K562 (cell line): ENCODE measurements around the gene RAP1GDS1. TPM values are rescaled to one million over a fixed set of nuclear protein-coding genes. Genes with fewer than 3 reads are reported as not detected.

Experiments
- ATAC-seq: fragments of 200-7000 bp; cut with Tn5 transposase; 3 replicates; pipeline ENCODE4 v1.9.1; 2020; ENCODE audit warnings: moderate library complexity
- BruUV-seq: library from RNA; stranded (reverse); fragments of 400-500 nt; replicated peaks from 2 replicates; lab custom pipeline; 2021; lab: Mats Ljungman, UMichigan
- CTCF ChIA-PET: fragments of 300-600 bp; formaldehyde crosslinking; extraction: SDS; loops from one replicate; lab custom pipeline; 2021; ENCODE audit warnings: low intra/inter-chr PET ratio; lab: Yijun Ruan, JAX
- POLR2A ChIA-PET: fragments of 300-600, 350-650 bp; sonication (Branson Sonifier 250); formaldehyde crosslinking; extraction: SDS; loops from one replicate; lab custom pipeline; 2021; ENCODE audit warnings: antibody characterized with exemption, inconsistent platforms; lab: Yijun Ruan, JAX
- DNase-seq, 4 experiments: peaks; one replicate each; pipeline versions ENCODE4 v3.0.0 to v3.0.0-alpha.2; 2011 to 2018; ENCODE audit warnings: low spot score in 3 of 4, mixed read lengths in 3 of 4; ENCODE audit errors: extremely low read depth in 1 of 4
- FAIRE-seq: peaks from 2 replicates; lab custom pipeline; 2011; peaks lifted over from hg19 to GRCh38; lab: Jason Lieb, UNC
- H2AFZ ChIP-seq: 2 replicates; pipeline ENCODE4 v1.6.0; 2011; ENCODE audit warnings: low read depth, low read length, control low read depth, inconsistent platforms
- H3K27ac ChIP-seq: fragments of 200-600 bp; 3 replicates; pipeline ENCODE4 v1.8.0; 2011; ENCODE audit warnings: low read depth, mild to moderate bottlenecking, control low read depth, inconsistent platforms, low read length, moderate library complexity, mixed read lengths; ENCODE audit errors: extremely low read depth
- H3K27me3 ChIP-seq, 2 experiments: fragments of 300-600 bp in 1 of 2; 2 replicates in 1 of 2; 3 replicates in 1 of 2; pipeline versions ENCODE4 v1.6.0 to v1.8.0; 2011; ENCODE audit warnings: inconsistent platforms in 2 of 2, low read length in 2 of 2, mild to moderate bottlenecking in 1 of 2, mixed read lengths in 1 of 2, moderate library complexity in 1 of 2; ENCODE audit not compliant: control insufficient read depth in 2 of 2, insufficient read depth in 2 of 2
- H3K36me3 ChIP-seq: fragments of 300-600 bp; 3 replicates; pipeline ENCODE4 v1.8.0; 2011; ENCODE audit warnings: mild to moderate bottlenecking, low read length, inconsistent platforms; ENCODE audit not compliant: control insufficient read depth, insufficient read depth
- H3K4me1 ChIP-seq, 2 experiments: fragments of 200-600 bp in 1 of 2; replicated peaks in 1 of 2; 2 replicates in 1 of 2; 3 replicates in 1 of 2; pipeline versions ENCODE4 v1.5.1 to v1.8.0; 2011; ENCODE audit warnings: inconsistent platforms in 2 of 2, low read length in 2 of 2, mild to moderate bottlenecking in 1 of 2, mixed read lengths in 1 of 2, moderate library complexity in 1 of 2; ENCODE audit not compliant: control insufficient read depth in 2 of 2, insufficient read depth in 2 of 2
- H3K4me2 ChIP-seq: 2 replicates; pipeline ENCODE4 v1.6.1; 2011; ENCODE audit warnings: low read length, control low read depth, inconsistent platforms, mixed read lengths; ENCODE audit not compliant: insufficient read depth
- H3K4me3 ChIP-seq: fragments of 200-600 bp; sonication (generic), shearing (Covaris generic); 2 replicates; pipeline ENCODE4 v1.5.1; 2016; ENCODE audit warnings: control low read depth, inconsistent platforms
- H3K79me2 ChIP-seq: fragments of 200-600 bp; 3 replicates; pipeline ENCODE4 v1.8.0; 2011; ENCODE audit warnings: low read length, inconsistent platforms; ENCODE audit not compliant: control insufficient read depth, insufficient read depth
- H3K9ac ChIP-seq, 2 experiments: 2 replicates each; pipeline versions ENCODE4 v1.6.0 to v1.6.1; 2011; ENCODE audit warnings: low read depth in 2 of 2, low read length in 2 of 2, control low read depth in 1 of 2, inconsistent platforms in 1 of 2, mild to moderate bottlenecking in 1 of 2, mixed read lengths in 1 of 2; ENCODE audit not compliant: insufficient read depth in 1 of 2
- H3K9me1 ChIP-seq: one replicate; pipeline ENCODE4 v1.6.0; 2011; ENCODE audit warnings: inconsistent platforms, mild to moderate bottlenecking, low read length, moderate library complexity; ENCODE audit not compliant: control insufficient read depth, insufficient read depth
- H3K9me3 ChIP-seq: replicated peaks from 2 replicates; pipeline ENCODE4 v1.5.1; 2011; ENCODE audit warnings: low read depth, low read length, inconsistent platforms; ENCODE audit not compliant: control insufficient read depth, insufficient read depth
- H4K20me1 ChIP-seq: replicated peaks from 2 replicates; pipeline ENCODE4 v1.6.1; 2011; ENCODE audit warnings: low read length, inconsistent platforms, mixed read lengths; ENCODE audit not compliant: control insufficient read depth, insufficient read depth
- CEBPG ChIP-seq, 3 experiments: fragments of 200-800 bp in 1 of 3; sonication (Bioruptor generic) in 1 of 3; sonication (generic) in 1 of 3; formaldehyde crosslinking in 1 of 3; IDR thresholded peaks in 2 of 3; conservative IDR thresholded peaks in 1 of 3; 2 replicates each; pipeline versions ENCODE4 v1.6.1 to v1.8.0; 2016 to 2022; ENCODE audit warnings: missing compliant biosample characterization in 2 of 3, missing genetic modification characterization in 2 of 3, mild to moderate bottlenecking in 1 of 3, missing genetic modification reagents in 1 of 3
- POLR2A ChIP-seq: fragments of 450-650 bp; conservative IDR thresholded peaks from 2 replicates; pipeline ENCODE4 v1.6.1; 2016
- VEZF1 ChIP-seq: fragments of 200-800 bp; sonication (Bioruptor generic); IDR thresholded peaks from 2 replicates; pipeline ENCODE4 v1.6.1; 2017; ENCODE audit warnings: missing genetic modification characterization, missing compliant biosample characterization
- ZNF184 ChIP-seq: sonication (generic); formaldehyde crosslinking; IDR thresholded peaks from 2 replicates; pipeline ENCODE4 v1.5.0; 2020; ENCODE audit warnings: missing genetic modification reagents
- WGBS: fragments of 100-300 bp; shearing (Covaris generic); methylation state at CpG from one replicate; pipeline ENCODE4 v1.1.6; 2016; ENCODE audit warnings: low coverage, mixed read lengths; ENCODE audit not compliant: insufficient coverage; ENCODE audit errors: missing lambda C conversion rate; 5-methylcytosine and 5-hydroxymethylcytosine counted together
- in situ Hi-C: fragments of 300-500 bp; cut with MboI; formaldehyde crosslinking; loops from 4 replicates; pipeline ENCODE4 v1.15.0; 2018; ENCODE audit warnings: inconsistent platforms, mixed read lengths
- intact Hi-C: fragments of 100-400 bp; cut with micrococcal nuclease; formaldehyde crosslinking; loops from 2 replicates; pipeline ENCODE4 v1.14.2; 2022
- polyA plus RNA-seq, 8 experiments: library from polyadenylated mRNA; depleted of rRNA in 4 of 8; stranded (reverse) in 5 of 8; unstranded in 3 of 8; fragments of >200 nt; fragmentation: Nextera tagmentation in 2 of 8; fragmentation: Illumina TruSeq in 1 of 8; extraction: Ambion mirVana in 2 of 8; extraction: Trizol in 1 of 8; gene quantifications; 2 replicates each; pipeline versions ENCODE4 v1.2.1 to v1.2.3, GENCODE V29; 2011 to 2014; ENCODE audit warnings: inconsistent platforms in 1 of 8, missing spikeins in 1 of 8
- total RNA-seq, 7 experiments: library from RNA; depleted of rRNA in 6 of 7; stranded (reverse); fragments of >200 nt in 6 of 7; fragmentation: Illumina TruSeq in 2 of 7; extraction: Trizol in 2 of 7; gene quantifications; 2 replicates each; pipeline versions ENCODE4 v1.2.1 to v1.2.3, GENCODE V29; 2011 to 2021; ENCODE audit warnings: low replicate concordance in 1 of 7

The RAP1GDS1 gene
- total and polyA plus RNA-seq, 9 of the 15 experiments (the other 6 are each of a cell fraction or from before 2014, with no cell fraction given) = 27.2 to 55.6 (median 31.5) TPM

DNA sequence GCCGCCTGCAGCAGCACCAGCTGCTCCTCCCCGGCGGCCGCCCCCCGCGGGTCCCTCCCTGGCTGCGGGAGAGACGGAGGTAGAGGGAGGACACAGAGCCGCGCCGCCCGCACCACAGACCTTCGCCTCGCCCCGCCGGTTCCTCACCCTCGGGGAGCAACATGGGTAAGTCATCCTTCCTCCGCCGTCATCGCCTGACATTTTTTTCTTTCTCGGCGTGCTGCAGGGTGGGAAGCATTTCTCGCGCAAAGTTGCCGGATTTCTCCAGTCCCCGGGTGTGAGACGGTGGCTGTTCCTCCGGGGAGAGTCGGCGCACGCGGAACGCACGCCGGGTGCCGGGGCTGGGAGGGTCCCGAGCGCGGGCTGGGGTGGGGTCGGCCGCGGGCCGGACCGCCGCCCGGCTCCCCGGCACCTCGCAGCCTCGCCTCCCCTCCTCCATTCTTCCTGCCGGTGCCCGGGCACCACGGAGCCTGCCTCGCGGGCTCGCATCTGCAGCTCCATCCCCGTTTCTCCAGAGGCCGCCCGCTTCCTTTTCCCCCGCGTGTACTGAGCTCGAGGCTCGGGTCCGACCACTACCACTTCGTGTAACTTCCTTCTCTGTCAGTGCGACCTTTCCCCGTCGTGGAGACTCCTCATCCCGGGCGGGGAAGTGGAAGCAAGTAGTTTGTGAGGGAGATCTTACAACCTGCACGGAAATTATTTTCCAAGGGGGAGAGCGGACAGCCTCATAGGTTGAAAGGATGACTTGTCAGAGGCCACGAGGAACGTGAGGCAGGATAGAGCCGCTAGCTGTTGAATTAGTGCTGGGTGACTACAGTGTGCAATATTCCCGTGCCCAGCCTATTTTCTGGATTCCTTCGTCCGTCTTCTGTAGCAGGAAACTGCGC is 464 bp downstream of the RAP1GDS1 start (continued):
- TF ChIP-seq VEZF1 (CRISPR knock-in tag) = peak; percentile 79
- TF ChIP-seq POLR2A = 0 out of 2 replicates have a peak, but pooled peaks have one; percentile 15

GRCh38 chr4:98262431-98262830 is 1.2 kb downstream of the RAP1GDS1 start:
- in situ Hi-C loops (no loop called here), intact Hi-C loops (loop anchor here (5.0 kb wide), 1 partner anchor 125 kb away; no protein-coding TSS in a partner anchor)
- H3K27me3 ChIP-seq = no peaks in the 10 kb centered on the region
- TSS peak; percentile 44 for BruUV-seq
- FAIRE-seq = peak; percentile 29
- H2AFZ ChIP-seq = peak overlapping the region; percentile 91
- peak overlapping the region; percentile 93 for H3K4me3 ChIP-seq
- peak overlapping the region; percentile 14 to 75; a peak in 3 of 4 replicates for H3K9ac ChIP-seq
- H3K9me3 ChIP-seq = no peaks in the 10 kb centered on the region
- 1% methylated on average over 5 of the region's 5 CpGs for WGBS
- ChIA-PET CTCF (no interaction called here), POLR2A (interaction anchor here (0.6 to 1.9 kb wide), 2 partner anchors 10 to 72 kb away, joined by 4 to 8 read pairs; no protein-coding TSS in a partner anchor)
- H3K9me1 ChIP-seq = no peaks in the 10 kb centered on the region
- peak overlapping the region; percentile 94 for H3K4me2 ChIP-seq
- no peak for TF ChIP-seq ZNF184
- no peak for TF ChIP-seq CEBPG (CRISPR knock-in tag; IDR thresholded peaks at IDR 0.05)
- peak in 1 of 2 experiments; percentile 46; a peak in 1 of 4 replicates for TF ChIP-seq CEBPG (tag; conservative IDR thresholded peaks at IDR 0.05 in 1 of 2, IDR thresholded peaks at IDR 0.05 in 1 of 2)
- peak in 1 of 4 experiments; percentile 21 for DNase-seq
- peaks cover 15 to 16% of the 10 kb centered on the region in 2 experiments; a peak in 4 of 5 replicates for H3K4me1 ChIP-seq
- no peak for ATAC-seq
- peak overlapping the region; percentile 81; the same call in 2 of the 3 replicates for H3K27ac ChIP-seq
- no peaks in the 10 kb centered on the region for H4K20me1 ChIP-seq
- H3K79me2 ChIP-seq = peaks cover 70% of the 10 kb centered on the region
- peaks cover 4% of the 10 kb centered on the region; the same call in 1 of the 3 replicates for H3K36me3 ChIP-seq
